Activated T-helper 1 cell treated with anti-CD3 and anti-CD28 coated beads, Interleukin-2, amount 50 U/mL, for 16 hours (primary cell): ENCODE measurements around the gene CDHR5.
"Not testable (repeated sequence)": the region's sequence is repeated elsewhere in the genome, so short reads cannot be mapped to it uniquely, and the experiment has no call there.

Source experiments
- DNase-seq, 2 donors: peaks; one replicate each; pipeline ENCODE4 v3.0.0-alpha.2; 2020; ENCODE audit warnings: low read depth in 1 of 2, low spot score in 1 of 2

Gene CDHR5

DNA sequence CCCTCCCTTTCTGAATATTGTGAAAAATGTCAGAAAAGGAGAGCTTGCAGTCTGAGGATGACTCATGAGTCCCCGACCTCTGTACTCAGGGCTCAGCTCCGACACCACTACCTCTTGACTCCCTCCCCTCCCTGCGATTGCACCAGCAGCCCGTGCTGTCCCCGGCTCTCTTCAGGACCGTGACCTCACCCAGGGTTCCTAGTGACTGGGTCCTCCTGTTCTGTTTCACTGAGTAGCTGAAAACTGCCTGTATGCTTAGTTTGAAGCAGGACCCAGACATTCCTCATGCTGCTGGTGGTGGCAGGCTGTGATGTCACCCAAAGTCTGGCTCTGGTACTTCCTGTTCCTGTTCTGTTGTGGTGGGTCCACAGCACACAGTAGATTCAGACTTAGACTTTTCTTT lies 36.8 kb downstream of the CDHR5 start:
- DNase-seq, result peak; percentile 25 to 52

DNA sequence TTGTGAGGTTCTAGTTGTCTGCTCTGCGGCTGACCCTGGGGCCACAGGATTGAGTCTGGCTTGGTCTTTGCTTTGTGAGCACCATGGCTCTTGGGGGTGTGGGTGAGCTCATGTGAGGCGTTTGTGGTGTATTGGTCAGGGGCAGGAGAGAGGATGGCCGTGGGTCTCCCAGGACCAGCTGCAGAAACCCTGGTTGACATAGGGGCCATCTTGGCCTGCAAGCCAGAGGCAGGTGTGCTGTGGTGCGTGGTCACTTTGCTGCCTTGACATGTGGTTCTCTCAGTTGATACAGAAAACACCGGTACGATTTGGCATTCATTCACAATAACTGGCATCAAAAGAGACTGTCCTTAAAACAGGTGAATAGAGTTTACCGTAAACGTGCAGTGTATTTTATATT lies 37.2 kb downstream of the CDHR5 start:
- no peak for DNase-seq

DNA sequence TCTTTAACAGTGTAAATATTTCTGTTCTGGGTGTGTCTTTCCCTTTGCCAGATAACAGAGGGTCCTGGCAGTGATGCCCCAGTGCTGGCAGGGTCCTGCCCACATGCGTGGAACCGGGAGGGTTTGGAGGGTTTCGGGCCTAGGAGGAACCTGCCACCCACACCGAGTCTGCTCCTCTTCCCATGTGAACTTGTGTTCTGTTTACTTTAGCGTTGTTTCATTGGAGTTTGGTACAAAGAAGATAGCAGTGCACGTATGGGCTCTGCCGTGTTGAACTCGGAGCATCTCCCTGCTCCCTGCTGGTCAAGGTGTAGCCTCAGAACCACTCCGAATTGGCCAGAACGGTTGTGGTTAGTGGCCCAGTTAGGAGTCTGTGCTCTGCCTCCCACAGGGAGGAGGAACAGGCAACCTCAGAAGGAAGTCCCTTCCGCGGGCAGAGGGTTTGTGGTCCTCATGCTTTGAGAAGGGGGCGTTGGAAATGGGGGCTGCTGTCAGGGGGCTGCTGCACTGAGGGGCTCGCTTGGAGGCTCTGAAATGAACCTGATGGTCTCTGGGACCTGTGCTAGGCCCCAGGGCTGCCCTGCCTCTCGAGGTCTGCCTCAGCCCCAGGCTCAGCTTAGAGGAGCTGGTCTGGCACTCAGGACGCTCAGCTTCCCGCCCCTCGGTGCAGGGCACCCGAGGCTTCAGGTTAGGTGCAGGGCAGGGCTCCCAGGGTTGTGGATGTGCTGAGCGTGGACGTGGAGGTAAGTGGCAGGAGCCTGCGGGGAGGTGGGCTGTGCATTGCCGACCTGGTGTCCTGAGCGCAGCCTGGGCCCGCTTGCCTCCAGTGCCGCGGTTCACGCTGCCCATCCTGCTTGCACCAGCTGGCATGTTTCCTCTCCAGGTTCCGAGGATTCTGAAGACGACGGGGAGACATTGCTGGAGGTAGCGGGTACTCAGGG lies 38.1 kb downstream of the CDHR5 start:
- no peak for DNase-seq

DNA sequence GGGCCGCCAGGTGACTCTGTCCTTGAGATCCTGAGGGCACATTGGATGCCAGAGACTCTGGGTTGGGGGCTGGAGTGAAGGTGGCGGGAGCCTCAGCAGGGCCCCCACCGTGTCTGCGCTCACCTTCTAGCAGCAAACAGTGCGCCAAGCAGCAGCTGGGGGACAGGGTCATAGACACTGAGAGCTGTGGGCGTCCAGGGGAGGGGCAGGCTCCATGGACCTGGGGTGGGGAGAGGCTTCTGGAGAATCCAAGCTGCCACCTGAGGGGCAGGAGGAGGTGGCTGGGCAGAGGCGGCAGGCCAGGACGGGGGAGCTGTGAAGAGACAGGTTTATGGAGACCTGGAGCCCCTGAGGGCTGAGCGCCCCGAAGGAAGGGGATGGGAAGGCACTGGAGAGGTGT lies 40.5 kb downstream of the CDHR5 start:
- DNase-seq, result no peak

DNA sequence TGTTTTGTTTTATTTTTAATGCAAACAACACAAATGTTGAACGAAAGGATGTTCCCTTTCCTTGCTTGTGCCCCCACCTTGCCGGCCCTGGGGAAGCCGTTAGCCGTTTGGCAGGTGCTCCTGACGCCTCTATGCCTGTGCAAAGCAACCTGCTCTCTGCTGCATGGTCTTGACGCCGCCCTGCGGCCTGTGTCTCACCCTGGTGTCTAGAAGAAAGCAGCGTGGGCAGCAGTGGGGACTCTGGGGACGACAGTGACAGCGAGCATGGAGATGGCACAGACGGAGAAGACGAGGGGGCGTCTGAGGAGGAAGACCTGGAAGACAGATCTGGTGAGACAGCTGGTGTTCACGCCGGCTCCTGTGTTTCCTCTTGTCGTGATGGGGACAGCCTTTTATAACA lies 43.0 kb downstream of the CDHR5 start:
- DNase-seq, result no peak

DNA sequence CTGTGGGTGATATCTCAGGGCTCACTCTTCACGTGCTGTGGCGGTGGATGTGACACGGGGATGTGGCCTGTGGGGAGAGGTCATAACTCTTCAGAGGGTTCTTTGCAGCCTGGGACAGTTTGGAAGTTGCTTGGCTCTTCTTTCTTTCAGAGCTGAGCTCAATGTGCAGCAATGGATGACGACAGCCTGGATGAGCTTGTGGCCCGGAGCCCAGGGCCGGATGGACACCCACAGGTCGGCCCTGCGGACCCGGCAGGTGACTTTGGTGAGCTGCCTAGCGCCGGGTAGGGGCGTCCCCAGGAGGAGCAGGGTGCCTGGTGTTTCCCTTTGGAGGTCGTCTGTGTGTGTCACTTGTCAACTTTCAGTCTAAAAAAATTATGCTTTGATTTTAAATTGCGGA lies 43.4 kb downstream of the CDHR5 start:
- no peak for DNase-seq

DNA sequence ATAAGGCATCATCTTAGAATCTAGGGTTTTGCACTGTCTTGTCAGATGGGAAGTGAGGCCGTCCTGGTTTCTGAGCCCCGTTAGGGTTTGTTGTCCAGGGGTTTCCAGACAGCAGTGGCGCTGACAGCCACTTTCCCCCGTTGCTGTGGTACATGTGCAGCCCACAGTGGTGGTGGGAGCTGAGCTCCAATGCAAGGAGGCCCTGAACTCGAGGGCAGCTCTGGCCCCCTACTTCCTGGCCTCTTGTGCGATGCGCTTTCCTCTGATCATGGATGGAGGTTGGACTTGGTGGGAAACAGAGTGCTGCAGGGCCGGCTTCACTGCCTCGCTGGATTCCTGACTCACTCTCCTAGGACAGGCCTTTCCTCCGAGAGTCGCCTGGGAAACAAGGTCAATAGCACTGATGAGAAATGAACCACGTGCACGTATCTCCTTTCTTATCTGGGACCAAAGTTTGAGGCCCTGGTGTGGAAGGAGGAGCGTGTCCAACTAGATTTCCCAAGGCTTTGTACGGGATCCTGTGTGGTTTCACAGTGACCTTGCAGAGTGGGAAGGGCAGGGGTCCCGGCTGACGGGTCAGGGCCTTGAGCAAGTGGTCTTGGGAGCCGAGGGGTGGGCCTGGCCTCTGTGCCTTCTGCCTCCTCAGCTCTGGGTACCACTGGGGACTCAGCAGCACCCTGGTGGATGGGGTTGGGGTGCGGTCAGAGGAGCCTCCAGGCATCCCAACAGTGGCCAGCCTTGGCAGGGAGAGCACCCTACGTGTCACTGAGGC lies 44.7 kb downstream of the CDHR5 start:
- DNase-seq, result no peak

DNA sequence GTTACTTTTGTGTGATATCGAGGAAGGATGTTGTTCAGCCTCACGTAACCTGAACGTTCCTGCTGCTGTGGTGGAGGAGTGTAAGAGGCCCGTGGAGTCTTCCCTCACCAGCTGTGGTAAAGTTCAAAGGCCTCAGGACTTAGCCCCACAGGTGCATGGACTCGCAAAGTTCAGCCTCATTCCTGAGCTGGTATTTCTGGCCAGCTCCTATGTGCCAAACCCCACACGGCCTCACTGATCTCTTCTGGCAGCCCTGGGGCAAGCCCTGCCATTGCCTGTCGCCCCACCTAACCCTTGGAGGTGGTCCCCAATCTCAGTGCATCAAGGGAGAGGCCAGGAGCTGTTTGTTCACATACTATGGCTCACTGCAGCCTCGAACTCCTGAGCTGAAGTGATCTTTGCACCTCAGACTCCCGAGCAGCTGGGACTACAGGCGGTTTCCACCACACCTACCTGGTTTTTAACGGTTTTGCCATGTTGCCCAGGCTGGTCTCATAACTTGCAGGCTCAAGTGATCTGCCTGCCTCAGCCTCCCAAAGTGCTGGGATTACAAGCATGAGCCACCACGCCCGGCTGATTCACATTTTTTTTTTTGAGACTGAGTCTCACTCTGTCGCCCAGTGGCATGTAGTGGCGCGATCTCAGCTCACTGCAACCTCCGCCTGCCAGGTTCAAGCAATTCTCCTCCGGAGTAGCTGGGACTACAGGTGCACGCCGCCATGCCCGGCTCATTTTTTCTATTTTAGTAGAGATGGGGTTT lies 46.3 kb downstream of the CDHR5 start:
- DNase-seq, result no peak

DNA sequence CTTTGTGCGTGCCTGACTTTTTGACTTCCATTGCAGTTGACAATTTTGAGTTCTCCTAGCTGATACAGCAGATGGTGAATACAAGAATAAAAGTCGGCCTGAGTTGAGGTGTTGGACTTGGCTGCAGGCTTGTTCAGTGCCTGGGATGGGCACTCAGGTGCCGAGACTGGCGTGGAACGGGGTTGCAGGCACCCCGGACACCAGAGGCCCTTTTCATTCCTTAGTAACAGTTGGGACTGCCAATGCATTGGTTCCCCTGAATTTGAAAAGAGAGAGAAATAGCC lies 47.2 kb downstream of the CDHR5 start:
- no peak for DNase-seq

DNA sequence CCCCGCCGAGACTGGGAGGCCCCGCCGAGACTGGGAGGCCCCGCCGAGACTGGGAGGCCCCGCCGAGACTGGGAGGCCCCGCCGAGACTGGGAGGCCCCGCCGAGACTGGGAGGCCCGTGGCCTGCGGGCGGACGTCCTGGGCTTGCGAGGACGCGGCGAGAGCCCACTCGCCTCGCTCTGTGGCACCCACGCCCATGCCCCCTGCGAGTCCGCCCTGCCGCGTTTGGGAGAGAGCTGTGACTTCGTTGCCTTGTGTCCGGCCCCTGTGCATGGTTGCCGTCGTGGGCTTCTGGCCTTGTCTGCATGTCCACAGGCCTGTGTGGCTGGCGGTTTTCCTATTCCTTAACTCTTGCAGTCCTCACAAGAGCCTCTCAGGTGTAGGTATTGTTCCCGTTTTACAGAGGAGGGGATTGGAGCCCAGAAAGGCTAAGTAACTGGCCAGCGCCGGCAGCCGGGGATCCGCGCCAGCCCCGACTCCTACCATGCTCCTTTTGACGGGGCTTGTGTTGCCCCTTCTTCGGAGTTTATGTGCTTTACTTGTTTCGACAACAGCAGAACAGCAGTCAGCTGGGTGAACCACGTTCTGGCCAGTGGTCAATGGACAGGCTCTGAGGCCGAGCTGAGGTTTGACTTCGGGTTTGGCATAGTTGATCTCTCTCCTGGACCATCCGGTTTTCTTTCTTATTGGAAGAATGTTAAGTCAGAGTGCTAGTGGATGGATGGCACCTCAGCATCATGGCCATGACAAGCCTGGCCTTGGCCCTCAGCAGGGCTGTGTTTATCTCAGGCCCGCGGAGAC lies 47.7 kb downstream of the CDHR5 start:
- no peak for DNase-seq

DNA sequence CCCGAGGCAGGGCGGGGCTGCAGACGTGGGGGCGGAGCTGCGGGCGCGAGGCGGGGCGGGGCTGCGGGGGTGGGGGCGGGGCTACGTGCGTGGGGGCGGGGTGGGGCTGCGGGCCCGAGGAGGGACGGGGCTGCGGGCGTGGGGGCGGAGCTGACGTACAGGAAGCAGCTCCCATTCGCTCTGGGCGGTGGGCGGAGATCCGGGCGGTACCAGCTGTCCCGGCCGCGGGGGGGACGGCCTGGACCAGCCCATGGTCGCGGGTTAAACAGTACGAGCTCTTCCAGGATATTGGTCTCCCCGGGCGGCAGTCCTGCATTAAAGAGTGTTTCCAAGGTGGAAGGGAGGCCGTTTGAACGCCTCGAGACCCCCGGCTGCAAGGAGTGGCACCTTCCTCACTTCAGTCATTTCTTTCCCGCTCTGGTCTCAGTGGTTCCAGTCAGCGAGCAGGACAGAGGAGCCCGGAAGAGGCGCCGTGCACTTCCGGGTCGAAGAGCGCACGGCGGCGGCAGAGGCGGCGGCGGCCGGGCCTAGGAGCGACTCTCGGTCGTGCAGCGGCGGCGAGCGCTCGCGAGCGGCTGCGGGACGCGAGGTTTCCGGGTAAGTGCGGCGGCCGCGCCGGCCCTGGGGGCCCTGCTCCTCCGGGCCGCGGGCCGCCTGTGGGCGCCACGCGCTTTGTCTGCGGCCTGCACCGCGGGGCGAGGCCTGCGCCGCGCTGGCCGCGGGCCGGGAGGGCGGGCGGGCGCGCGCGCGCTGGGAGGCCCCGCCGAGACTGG lies 48.6 kb downstream of the CDHR5 start, which contains the start of gene PHRF1:
TSS of gene PHRF1 (plus strand) at position 475 of the 773 bp plus-strand sequence. CDS start 5,043 bp downstream, outside the sequence.
- DNase-seq, result peak; percentile 91 to 94

DNA sequence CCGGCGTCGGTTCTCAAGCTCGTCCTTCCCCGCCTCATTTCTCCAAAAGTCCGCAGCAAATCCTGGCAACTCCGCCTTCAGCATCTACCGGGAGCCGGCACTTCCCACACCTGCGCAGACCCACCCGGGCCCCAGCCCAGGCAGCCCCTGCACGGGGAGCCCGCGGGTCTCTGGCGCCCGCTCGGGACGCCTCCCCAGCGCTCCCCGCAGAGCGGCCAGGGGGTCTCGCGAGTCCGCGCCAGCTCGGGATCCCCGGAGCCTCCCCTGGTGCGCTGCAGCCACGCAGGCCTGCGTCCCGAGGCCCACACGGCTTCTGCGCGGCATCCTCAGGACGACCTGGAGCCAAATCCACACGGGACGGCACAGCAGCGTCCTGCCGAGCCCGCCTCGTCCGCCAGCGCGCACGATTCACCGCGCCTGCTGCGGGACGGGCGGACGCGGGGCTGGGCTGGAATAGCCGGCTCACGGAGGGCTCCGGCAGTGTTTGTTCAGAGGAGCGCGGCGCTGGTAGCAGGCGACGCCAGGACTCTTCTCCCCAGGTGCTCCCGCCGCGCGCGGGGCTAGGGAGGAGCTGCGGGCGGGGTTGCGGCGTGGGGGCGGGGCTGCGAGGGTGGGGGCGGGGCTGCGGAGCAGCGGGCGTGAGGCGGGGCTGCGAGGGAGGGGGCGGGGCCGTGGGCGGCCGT lies 49.3 kb downstream of the CDHR5 start:
- no peak for DNase-seq

DNA sequence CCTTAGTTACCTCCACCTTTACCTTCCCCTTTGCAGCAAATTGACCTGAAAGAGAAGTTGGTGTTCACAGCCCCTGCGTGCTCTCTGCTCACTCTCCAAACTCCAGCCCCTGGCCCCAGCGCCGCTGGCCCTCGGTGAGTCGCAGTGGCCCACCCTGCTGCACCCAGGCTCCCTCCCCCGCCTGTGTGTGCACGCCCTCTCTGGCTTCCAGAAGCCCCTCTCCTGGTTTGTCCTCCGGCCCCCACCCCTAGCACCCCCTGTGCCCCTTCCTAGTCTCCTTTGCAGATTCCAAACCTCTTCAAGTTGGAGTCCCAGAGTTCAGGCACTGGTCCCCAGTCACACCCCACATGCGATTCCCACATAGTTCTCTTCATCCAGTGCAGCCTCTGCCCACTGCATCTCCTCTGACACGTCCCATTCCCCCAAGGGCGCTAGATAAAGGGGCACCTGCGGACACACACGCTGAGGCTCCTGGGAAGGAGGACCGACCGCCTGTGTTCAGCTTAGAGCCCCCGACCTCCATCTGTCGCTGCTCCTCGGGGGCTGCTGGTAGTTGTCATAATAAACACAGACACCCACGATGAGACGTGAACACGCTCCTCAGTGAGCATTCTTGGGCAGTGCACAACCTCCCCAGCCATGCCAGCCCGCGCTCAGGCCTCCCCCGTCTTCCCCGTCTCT lies 50.0 kb downstream of the CDHR5 start:
- DNase-seq, result no peak

DNA sequence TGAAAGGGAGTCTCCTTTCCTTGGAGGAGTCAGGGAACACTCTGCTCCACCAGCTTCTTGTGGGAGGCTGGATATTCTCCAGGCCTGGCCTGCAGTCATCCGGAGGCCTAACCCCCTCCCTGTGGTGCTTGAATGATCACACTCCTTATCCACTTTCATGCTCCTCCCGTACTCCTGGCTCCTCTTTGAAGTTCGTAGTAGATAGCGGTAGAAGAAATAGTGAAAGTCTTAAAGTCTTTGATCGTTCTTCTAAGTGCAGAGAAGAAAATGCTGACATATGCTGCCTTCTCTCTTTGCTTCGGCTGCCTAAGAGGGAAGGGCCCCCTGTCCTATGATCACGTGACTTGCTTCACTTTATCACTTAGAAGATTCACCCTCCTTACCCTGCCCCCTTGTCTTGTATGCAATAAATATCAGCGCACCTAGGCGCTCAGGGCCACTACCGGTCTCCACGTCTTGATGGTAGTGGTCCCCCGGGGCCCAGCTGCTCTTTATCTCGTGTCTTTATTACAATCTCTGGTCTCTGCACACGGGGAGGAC lies 50.7 kb downstream of the CDHR5 start:
- not testable (repeated sequence) for DNase-seq

DNA sequence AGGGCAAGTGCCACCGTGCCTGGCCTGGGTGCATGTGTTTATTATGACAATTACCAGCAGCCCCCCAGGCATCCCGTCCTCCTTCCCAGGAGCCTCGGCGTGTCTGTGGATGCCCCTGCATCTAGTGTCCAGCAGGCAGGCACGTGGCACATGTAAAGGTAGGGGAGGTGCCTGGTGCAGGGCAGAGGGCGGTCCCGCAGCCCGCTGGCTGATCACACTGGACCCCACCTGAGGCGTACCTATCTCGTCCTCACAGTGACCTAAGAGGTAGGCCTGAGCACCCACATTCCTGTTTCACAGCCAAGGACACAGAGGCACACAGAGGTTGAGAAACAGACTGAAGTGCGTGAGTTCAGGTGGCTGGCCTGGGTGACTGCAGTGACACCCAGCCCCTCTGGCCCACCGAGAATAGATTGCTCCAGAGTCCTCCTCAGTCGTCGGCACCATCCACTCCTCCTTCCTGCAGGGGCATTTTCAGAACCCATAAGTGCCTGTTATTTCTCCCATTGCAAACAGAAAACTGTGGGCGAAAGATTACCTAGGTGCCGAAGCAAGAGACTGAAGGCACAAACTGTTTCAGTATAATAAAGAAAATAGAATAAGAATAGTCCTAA lies 51.5 kb downstream of the CDHR5 start:
- DNase-seq, result no peak

DNA sequence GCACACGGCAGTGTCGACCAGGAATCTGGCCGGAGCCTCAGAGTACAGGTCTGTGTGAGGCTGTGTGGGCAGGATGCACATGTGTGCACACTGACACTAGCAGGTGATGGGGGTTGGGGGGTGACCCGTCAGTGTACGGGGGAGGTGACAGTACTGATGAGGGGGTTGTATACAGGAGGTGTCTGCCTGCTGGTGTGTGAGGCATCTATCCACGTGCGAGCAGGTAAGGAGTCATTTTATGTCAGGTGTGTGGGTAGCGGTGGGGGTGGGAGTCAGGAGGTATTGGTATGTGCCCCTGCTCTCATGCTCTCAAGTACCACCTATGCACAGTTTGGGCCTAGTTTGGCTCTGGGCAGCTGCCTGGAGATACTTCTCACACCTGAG lies 53.0 kb downstream of the CDHR5 start:
- no peak for DNase-seq

DNA sequence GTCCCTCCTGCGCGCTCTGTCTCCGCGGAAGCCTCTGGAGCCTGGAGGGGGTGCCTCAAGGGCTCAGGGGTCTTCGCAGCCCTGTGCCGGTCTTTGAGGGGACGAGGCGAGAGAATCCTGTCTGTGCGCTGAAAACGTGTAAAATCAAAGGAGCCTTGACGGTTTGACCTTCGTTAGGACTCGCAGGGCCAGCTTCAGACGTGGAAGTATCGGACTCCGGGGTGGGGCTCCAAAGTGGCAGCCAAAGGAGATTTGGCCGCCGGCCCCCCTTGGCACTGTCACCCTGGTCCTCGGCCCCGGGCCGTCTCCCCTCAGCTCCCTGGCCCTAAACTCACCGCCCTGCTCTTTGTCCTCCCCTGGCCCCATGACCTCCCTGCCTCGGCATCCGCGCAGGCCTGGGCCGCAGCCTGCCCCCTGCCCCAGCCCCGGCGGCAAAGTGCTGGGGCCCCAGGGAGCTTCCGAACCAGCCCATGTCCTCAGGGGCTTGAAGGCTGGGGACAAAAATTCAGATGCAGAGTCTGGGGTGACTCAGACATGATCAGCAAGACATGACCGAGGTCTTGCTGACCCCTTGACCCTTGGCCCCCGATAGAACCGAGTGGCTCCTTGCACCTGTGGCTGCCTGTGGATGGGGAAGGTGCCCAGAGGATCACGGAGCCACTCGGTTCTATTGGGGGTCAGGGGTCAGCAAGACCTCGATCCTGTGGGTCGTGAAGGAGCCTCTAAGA lies 55.4 kb downstream of the CDHR5 start:
- DNase-seq, result no peak
